Adrenal gland (tissue), 12 donors: ENCODE measurements around the gene SLC3A2. TPM values are rescaled to one million over a fixed set of nuclear protein-coding genes. Genes with fewer than 3 reads are reported as not detected.

Experiments
- DNase-seq, 7 donors: peaks; one replicate each; pipeline ENCODE4 v3.0.0-alpha.2; 2019 to 2020
- H3K27ac ChIP-seq, 5 donors: fragments of 200-600 bp; sonication (generic) in 4 of 5; 1 replicate in 3 of 5; 2 replicates in 2 of 5; pipeline versions ENCODE4 v1.5.1 to v1.8.0; 2016 to 2020; ENCODE audit warnings: mild to moderate bottlenecking in 1 of 5
- H3K27me3 ChIP-seq: fragments of 200-600 bp; 2 replicates; pipeline ENCODE4 v1.8.0; 2021
- H3K36me3 ChIP-seq, 2 donors: fragments of 200-600 bp; replicated peaks in 1 of 2; 1 replicate in 1 of 2; 2 replicates in 1 of 2; pipeline versions ENCODE4 v1.5.1 to v1.8.0; 2018 to 2022
- H3K4me1 ChIP-seq, 2 donors: fragments of 200-600 bp; replicated peaks in 1 of 2; 1 replicate in 1 of 2; 2 replicates in 1 of 2; pipeline versions ENCODE4 v1.5.1 to v1.8.0; 2018 to 2021
- H3K4me3 ChIP-seq, 4 donors: fragments of 200-600 bp; sonication (generic) in 3 of 4; one replicate each; pipeline ENCODE4 v1.5.1; 2016 to 2018
- H3K9me3 ChIP-seq, 3 donors: fragments of 200-600 bp; sonication (generic) in 1 of 3; replicated peaks in 1 of 3; 1 replicate in 2 of 3; 2 replicates in 1 of 3; pipeline versions ENCODE4 v1.5.1 to v1.8.0; 2016 to 2021
- CTCF ChIP-seq, 6 experiments: fragments of 450-650 bp in 4 of 6; fragments of 200-600 bp in 2 of 6; sonication (generic) in 1 of 6; IDR thresholded peaks; 1 replicate in 5 of 6; 2 replicates in 1 of 6; pipeline versions ENCODE4 v1.5.1 to v1.8.0; 2016 to 2021; ENCODE audit warnings: antibody characterized with exemption in 6 of 6, mild to moderate bottlenecking in 2 of 6, moderate library complexity in 1 of 6
- POLR2A ChIP-seq, 2 donors: fragments of 450-650 bp; IDR thresholded peaks; one replicate each; pipeline ENCODE4 v1.6.1; 2017; ENCODE audit warnings: antibody characterized with exemption in 2 of 2, mild to moderate bottlenecking in 2 of 2, moderate library complexity in 1 of 2
- WGBS, 4 donors: extraction: QIAGEN DNeasy Blood & Tissue Kit in 2 of 4; methylation state at CpG; one replicate each; pipeline versions ENCODE4 v1.1.5 to v1.1.7; 2013 to 2017; 5-methylcytosine and 5-hydroxymethylcytosine counted together
- intact Hi-C, 2 donors: fragments of 100-400 bp; cut with DNase I; formaldehyde crosslinking; loops; one replicate each; pipeline versions ENCODE4 v1.14.1 to v1.15.0; 2022 to 2023
- polyA plus RNA-seq, 3 donors: library from polyadenylated mRNA; stranded (reverse); fragments of 200-250 nt in 2 of 3; fragments of 350-450 nt in 1 of 3; fragmentation: Illumina TruSeq in 1 of 3; extraction: RNeasy Lipid Tissue Mini Kit (QIAGEN cat#74804) in 1 of 3; gene quantifications; one replicate each; pipeline ENCODE4 v1.2.3, GENCODE V29; 2013 to 2014
- total RNA-seq, 9 donors: library from RNA; depleted of rRNA in 4 of 9; stranded (reverse); fragments of >200 nt in 4 of 9; fragments of 120-200 nt in 1 of 9; fragmentation: NEBNext Ultra II Directional in 1 of 9; extraction: Animal tissue kit (Norgen Biotek cat#: 25700) in 1 of 9; gene quantifications; one replicate each; pipeline versions ENCODE4 v1.1.0 to v1.2.4, GENCODE V29; 2013 to 2023
- donor health status: healthy with polysubstance abuse.
- donor health status: Bipolar disorder and iron deficiency.
- donor health status: DM: yes; HTN: yes; CAD: no.
- donor health status: DM: no; HTN: no; CAD: no.
- donor health status: DM: no; HTN: no; CAD: no.
- donor health status: DM: yes; HTN: yes; CAD: no.

The SLC3A2 gene
- total and polyA plus RNA-seq, 12 donors: 103 to 398 (median 164) TPM

DNA sequence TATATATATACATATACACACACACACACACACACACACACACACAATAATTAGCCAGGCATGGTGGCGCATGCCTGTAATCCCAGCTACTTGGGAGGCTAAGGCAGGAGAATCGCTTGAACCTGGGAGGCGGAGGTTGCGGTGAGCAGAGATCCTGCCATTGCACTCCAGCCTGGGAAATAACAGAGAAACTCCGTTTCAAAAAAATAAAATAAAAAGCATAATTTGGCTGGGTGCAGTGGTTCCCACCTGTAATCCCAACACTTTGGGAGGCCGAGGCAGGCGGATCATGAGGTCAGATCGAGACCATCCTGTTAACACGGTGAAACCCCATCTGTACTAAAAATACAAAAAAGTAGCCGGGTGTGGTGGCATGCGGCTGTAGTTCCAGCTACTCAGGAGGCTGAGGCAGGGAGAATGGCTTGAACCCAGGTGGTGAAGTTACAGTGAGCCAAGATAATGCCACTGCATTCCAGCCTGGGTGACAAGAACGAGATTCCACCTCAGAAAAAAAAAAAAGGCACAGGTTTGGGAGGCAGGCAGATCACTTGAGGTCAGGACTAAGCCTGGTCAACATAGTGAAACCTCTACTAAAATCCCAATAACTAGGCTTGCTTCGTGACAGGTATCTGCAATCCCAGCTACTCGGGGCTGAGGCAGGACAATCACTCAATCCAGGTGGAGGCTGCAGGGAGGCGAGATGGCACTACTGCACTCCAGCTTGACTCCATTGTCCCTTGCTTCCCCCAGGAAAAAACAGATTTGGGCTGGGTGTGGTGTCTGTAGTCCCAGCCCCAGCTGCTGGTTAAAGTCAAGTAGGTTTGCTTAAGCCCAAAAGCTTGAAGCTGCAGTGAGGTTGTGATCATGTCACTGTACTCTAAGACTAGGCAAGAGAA is 29.5 kb upstream of the SLC3A2 start:
- intact Hi-C loops: no loop called here
- Histone ChIP-seq H3K9me3 (no peaks in the 10 kb centered on the region), H3K4me3 (no peak overlapping the region), H3K36me3 (peaks cover 0 to 32% of the 10 kb centered on the region in 2 donors), H3K4me1 (peaks cover 9 to 17% of the 10 kb centered on the region in 2 donors), H3K27ac (no peak overlapping the region), H3K27me3 (no peaks in the 10 kb centered on the region)
- TF ChIP-seq CTCF (IDR thresholded peaks at IDR 0.05) (no peak), POLR2A (IDR thresholded peaks at IDR 0.05) (no peak)
- no peak for DNase-seq
- 68 to 76% (median 73%) methylated on average over 13 to 15 of the region's 15 CpGs for whole genome bisulfite sequencing, 4 donors

GRCh38 chr11:62851807-62852522 is 28.7 kb upstream of the SLC3A2 start:
- 36 to 73% (median 54%) methylated on average over 3 of the region's 3 CpGs for WGBS, 4 donors
- intact Hi-C loops: no loop called here

GRCh38 chr11:62852523-62853188 is 28.0 kb upstream of the SLC3A2 start:
- intact Hi-C loops: no loop called here
- H3K36me3 ChIP-seq: peaks cover 0 to 32% of the 10 kb centered on the region in 2 donors
- peaks cover 12 to 21% of the 10 kb centered on the region in 2 donors for H3K4me1 ChIP-seq
- H3K9me3 ChIP-seq: no peaks in the 10 kb centered on the region
- H3K4me3 ChIP-seq: no peak overlapping the region
- H3K27ac ChIP-seq: no peak overlapping the region
- H3K27me3 ChIP-seq: no peaks in the 10 kb centered on the region
- TF ChIP-seq POLR2A (IDR thresholded peaks at IDR 0.05): no peak
- no peak for TF ChIP-seq CTCF (IDR thresholded peaks at IDR 0.05)
- DNase-seq: no peak

More at GRCh38 chr11:62851807-62852522, 28.7 kb upstream of the SLC3A2 start:
- no peak for DNase-seq
- TF ChIP-seq POLR2A (IDR thresholded peaks at IDR 0.05): no peak
- no peak for TF ChIP-seq CTCF (IDR thresholded peaks at IDR 0.05)
- Histone ChIP-seq H3K36me3 (peaks cover 0 to 32% of the 10 kb centered on the region in 2 donors), H3K9me3 (no peaks in the 10 kb centered on the region), H3K4me1 (peaks cover 12 to 21% of the 10 kb centered on the region in 2 donors), H3K27me3 (no peaks in the 10 kb centered on the region), H3K4me3 (no peak overlapping the region), H3K27ac (no peak overlapping the region)
